ENCODE measurements around the gene JMJD8.
A peak's percentile ranks its signal among the peaks of the same experiment; 100 is the strongest.
"Not testable (repeated sequence)": the region's sequence is repeated elsewhere in the genome, so short reads cannot be mapped to it uniquely, and the experiment has no call there.

Gene JMJD8

DNA sequence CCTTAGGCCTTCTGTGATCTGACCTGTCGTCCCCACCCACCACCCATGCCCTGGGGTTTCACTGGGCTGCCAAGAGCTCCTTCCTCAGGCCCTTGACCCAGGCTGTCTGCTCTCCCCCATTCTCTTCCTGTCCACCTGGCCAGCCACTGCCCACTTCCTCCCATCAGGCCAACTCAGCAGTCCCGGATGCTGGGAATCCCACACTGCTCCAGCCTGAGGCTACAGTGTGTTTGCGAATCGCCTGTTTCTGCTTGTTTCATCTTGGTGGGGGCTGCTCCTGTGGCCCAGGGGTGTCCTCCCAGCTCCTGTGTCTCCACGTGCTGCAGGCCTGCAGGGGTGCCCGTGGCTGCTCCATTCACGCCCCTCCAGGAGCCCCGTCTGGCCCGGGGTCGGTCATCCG, 29.9 kb upstream of the JMJD8 start:
- no peak overlapping the region for H3K9ac ChIP-seq
- no peak overlapping the region for H3K4me3 ChIP-seq (IDR thresholded peaks at IDR 0.05; ENCODE audit: insufficient read depth, low read depth, low read length)
- no peaks in the 10 kb centered on the region for H3K36me3 ChIP-seq (ENCODE audit: insufficient read depth)
- no peak overlapping the region; the same call in 1 of the 2 replicates for H3K4me2 ChIP-seq
- H3K79me2 ChIP-seq (ENCODE audit: insufficient read depth, low read depth), result no peaks in the 10 kb centered on the region
- no peak overlapping the region for H3K27ac ChIP-seq
- TF ChIP-seq, protein P1, sequence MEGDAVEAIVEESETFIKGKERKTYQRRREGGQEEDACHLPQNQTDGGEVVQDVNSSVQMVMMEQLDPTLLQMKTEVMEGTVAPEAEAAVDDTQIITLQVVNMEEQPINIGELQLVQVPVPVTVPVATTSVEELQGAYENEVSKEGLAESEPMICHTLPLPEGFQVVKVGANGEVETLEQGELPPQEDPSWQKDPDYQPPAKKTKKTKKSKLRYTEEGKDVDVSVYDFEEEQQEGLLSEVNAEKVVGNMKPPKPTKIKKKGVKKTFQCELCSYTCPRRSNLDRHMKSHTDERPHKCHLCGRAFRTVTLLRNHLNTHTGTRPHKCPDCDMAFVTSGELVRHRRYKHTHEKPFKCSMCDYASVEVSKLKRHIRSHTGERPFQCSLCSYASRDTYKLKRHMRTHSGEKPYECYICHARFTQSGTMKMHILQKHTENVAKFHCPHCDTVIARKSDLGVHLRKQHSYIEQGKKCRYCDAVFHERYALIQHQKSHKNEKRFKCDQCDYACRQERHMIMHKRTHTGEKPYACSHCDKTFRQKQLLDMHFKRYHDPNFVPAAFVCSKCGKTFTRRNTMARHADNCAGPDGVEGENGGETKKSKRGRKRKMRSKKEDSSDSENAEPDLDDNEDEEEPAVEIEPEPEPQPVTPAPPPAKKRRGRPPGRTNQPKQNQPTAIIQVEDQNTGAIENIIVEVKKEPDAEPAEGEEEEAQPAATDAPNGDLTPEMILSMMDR (conservative IDR thresholded peaks at IDR 0.05; ENCODE audit: low read depth, low read length), result no peak
- H4K20me1 ChIP-seq (ENCODE audit: insufficient read depth), result no peaks in the 10 kb centered on the region
- H3K27me3 ChIP-seq (ENCODE audit: insufficient read depth, low read depth), result peaks cover 67% of the 10 kb centered on the region
- H2AFZ ChIP-seq (ENCODE audit: low read depth), result no peak overlapping the region
- H3K4me1 ChIP-seq (ENCODE audit: low read depth, poor library complexity, severe bottlenecking), result peaks cover 29% of the 10 kb centered on the region

DNA sequence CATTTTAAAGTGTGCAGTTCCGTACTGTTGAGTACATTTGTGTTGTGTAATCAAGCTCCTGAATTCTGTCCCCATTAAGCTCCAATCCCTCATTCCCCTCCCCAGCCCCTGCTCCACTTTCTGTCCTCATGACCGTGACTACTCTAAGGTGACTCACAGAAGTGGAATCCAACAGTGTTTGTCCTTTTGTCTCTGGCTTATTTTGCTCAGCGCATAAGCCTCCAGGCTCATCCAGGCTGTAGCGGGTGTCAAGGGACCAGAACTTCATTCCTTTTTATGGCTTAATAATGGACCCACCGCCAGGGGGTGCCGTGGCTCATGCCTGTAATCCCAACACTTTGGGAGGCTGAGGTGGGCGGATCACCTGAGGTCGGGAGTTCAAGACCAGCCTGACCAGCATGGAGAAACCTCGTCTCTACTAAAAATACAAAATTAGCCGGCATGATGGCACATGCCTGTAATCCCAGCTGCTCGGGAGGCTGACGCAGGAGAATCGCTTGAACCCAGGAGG, 28.7 kb upstream of the JMJD8 start:
- TF ChIP-seq, protein P1 (conservative IDR thresholded peaks at IDR 0.05; ENCODE audit: low read depth, low read length), result peak; percentile 36; the same call in 1 of the 2 replicates
- H3K36me3 ChIP-seq (ENCODE audit: insufficient read depth); H2AFZ ChIP-seq (ENCODE audit: low read depth); H3K27ac ChIP-seq; H3K9ac ChIP-seq; H3K79me2 ChIP-seq (ENCODE audit: insufficient read depth, low read depth); H3K4me2 ChIP-seq; H3K4me3 ChIP-seq (IDR thresholded peaks at IDR 0.05; ENCODE audit: insufficient read depth, low read depth, low read length); H4K20me1 ChIP-seq (ENCODE audit: insufficient read depth): not testable (repeated sequence)
- peaks cover 27% of the 10 kb centered on the region for H3K4me1 ChIP-seq (ENCODE audit: low read depth, poor library complexity, severe bottlenecking)
- peaks cover 80% of the 10 kb centered on the region for H3K27me3 ChIP-seq (ENCODE audit: insufficient read depth, low read depth)

DNA sequence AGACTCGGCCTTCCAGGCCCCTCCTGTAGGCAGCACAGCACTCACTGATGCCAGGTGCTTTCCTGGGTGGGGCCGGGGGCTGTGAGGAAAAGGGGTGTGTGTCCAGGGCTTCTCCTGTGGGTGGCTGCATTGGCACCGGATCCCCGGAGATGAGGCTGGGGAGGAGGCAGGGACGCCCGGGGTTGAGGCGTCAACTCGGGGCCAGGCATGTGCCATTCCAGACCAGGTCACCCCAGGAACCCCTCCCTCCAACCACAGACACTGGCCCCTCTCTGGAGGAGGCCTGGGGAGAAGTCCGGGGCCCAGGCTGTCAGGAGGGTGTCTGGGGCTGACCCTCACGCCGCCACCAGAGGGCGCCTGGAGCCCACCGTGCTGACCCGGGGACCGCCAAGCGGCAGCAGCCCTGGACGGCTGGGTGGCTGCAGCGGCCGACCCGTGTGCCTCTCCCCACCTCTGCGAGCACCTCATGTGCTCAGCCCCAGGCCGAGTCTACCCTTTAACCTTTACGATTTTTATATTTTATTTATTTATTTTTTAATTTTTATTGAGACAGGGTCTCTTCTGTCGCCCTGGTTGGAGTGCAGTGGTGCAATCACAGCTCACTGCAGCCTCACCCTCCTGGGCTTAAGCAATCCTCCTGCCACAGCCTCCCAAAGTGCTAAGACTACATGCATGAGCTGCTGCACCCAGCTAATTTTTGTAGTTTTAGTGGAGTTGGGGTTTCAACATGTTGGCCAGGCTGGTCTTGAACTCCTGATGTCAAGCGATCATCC, 27.6 kb upstream of the JMJD8 start:
- Histone ChIP-seq H3K4me3 (IDR thresholded peaks at IDR 0.05; ENCODE audit: insufficient read depth, low read depth, low read length) (no peak overlapping the region), H3K27me3 (ENCODE audit: insufficient read depth, low read depth) (peaks cover 88% of the 10 kb centered on the region), H3K4me2 (peak overlapping the region; percentile 38; the same call in 1 of the 2 replicates), H3K4me1 (ENCODE audit: low read depth, poor library complexity, severe bottlenecking) (peaks cover 27% of the 10 kb centered on the region), H3K27ac (no peak overlapping the region), H2AFZ (ENCODE audit: low read depth) (no peak overlapping the region), H3K9ac (no peak overlapping the region), H3K79me2 (ENCODE audit: insufficient read depth, low read depth) (no peaks in the 10 kb centered on the region), H3K36me3 (ENCODE audit: insufficient read depth) (no peaks in the 10 kb centered on the region), H4K20me1 (ENCODE audit: insufficient read depth) (no peaks in the 10 kb centered on the region)
- TF ChIP-seq, protein P1 (conservative IDR thresholded peaks at IDR 0.05; ENCODE audit: low read depth, low read length), result peak; percentile 86

DNA sequence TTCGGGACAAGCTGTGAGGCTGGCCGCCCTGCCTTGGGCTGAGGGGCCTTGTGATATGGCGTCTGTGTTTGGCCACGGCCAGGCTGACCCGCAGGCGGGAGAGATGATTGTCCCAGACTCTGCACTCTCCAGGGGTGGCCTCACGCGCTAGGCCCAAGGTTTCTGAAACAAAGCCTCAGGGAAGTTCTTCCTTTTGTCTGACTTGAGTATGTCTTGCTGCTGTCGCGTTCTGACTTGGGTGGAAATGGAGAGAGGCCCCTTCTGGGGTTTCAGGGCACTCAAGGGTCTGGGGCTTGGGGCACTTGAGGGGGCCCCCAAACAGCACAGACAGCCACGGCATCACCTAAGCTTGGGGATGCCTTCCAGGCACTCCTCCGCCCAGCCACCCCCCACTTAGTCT, 26.9 kb upstream of the JMJD8 start:
- peaks cover 89% of the 10 kb centered on the region for H3K27me3 ChIP-seq (ENCODE audit: insufficient read depth, low read depth)
- H3K9ac ChIP-seq, result no peak overlapping the region
- no peak overlapping the region for H3K4me3 ChIP-seq (IDR thresholded peaks at IDR 0.05; ENCODE audit: insufficient read depth, low read depth, low read length)
- no peaks in the 10 kb centered on the region for H4K20me1 ChIP-seq (ENCODE audit: insufficient read depth)
- H3K4me1 ChIP-seq (ENCODE audit: low read depth, poor library complexity, severe bottlenecking), result peaks cover 27% of the 10 kb centered on the region
- H3K79me2 ChIP-seq (ENCODE audit: insufficient read depth, low read depth), result no peaks in the 10 kb centered on the region
- H3K4me2 ChIP-seq, result peak overlapping the region; percentile 38; the same call in 1 of the 2 replicates
- H3K36me3 ChIP-seq (ENCODE audit: insufficient read depth), result no peaks in the 10 kb centered on the region
- H3K27ac ChIP-seq, result no peak overlapping the region
- TF ChIP-seq, protein P1 (conservative IDR thresholded peaks at IDR 0.05; ENCODE audit: low read depth, low read length), result no peak
- H2AFZ ChIP-seq (ENCODE audit: low read depth), result no peak overlapping the region
